T-helper 22 cell (primary cell): ENCODE measurements around the gene PRSS38.

Experiments used
- DNase-seq: peaks from one replicate; pipeline ENCODE4 v3.0.0-alpha.2; 2020; ENCODE audit warnings: low read depth

Gene PRSS38

DNA sequence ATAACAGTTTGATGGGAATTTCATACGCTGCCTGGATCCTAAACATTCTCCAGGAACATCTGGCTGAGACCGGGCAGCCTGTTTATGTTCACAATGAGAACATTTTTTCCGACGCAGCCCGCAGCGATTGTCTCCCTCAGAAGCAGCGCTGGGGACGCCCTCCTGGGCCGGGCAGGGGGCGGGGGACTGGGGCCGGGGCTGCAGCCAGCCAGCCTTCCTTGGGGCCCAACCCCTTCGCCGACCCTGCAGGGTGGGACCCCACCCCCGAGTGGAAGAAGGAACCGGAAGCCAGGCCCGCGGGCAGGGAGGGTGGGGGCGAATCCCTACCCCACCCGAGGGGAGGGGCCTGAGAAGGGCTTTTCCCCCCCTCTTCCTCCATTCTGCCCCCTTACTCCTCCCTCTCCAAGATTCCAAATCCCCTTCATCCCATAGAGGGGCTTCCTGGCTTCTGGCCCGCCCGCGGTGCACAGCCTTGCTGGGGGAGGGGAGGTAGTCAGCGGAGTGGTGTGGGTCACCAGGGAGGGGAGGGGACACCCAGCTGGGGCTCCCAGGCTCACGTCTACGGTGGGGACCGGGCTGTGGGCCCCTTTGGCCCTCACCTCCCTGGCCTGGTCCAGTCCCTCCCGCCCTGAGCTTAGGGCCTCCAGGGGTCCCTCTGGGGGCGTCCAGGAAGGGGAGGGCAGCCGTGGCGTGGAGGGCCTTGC is 71.7 kb downstream of the PRSS38 start:
- DNase-seq = no peak

DNA sequence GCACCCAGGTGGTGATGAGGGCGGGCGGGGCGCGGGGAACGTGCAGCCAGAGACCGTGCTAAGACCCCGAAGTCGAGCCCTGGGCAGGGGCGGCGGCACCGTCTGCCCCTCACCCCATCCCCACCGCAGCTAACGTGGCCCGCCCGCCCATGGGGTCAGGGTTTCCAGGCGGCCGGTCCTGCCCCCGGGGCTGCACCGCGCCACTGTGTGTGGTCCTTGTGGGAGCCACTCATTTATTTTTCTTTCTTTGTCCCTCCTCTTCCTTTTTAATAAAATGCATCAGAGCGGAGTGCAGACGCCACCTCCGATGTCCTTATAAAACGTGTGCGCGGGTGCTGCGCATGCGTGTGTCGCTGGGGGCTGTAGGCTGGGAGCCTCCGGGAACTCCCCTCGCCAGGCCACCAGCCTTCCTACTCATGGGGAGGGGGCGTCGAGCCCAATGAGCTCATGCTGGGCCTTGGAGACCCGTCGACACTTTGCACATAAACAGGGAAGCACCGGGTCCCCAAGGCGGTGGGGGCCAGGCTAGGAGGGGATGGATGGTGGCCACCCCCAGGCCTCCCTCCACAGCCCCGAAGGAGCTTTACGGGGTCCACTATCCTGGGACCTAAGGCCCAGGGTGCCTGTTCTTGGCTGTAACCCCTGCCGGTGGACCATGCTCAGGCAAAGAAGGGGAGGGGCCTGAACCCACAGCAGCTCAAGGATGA is 72.4 kb downstream of the PRSS38 start:
- no peak for DNase-seq

DNA sequence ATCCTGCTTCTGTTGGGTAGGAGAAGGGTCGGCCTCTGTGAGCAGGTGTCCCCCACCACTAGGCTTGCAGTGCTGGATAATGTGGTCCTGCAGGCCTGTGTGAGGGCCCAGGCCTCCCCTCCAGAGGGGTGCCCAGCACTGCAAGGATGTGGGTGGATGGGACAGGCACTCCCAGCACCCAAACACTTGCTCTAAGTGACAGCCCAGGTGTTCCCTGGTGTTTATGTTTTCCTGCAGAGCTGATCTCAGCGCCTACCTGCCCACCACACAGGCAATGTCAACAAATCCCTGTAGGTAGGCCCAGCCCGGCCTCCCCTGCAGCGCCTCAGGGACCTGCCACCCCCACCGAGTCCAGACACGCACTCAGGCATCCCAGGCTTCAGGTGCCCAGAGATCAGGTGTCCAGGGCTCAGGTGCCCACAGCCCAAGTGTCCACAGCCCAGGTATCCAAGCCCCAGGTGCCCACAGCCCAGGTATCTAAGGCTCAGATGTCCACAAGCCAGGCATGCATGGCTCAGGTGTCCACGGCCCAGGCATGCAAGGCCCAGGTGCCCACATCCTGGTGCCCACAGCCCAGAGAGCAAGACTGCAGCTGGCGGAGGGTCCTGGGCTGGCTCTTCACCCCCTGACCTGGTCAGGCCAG is 73.0 kb downstream of the PRSS38 start:
- no peak for DNase-seq

DNA sequence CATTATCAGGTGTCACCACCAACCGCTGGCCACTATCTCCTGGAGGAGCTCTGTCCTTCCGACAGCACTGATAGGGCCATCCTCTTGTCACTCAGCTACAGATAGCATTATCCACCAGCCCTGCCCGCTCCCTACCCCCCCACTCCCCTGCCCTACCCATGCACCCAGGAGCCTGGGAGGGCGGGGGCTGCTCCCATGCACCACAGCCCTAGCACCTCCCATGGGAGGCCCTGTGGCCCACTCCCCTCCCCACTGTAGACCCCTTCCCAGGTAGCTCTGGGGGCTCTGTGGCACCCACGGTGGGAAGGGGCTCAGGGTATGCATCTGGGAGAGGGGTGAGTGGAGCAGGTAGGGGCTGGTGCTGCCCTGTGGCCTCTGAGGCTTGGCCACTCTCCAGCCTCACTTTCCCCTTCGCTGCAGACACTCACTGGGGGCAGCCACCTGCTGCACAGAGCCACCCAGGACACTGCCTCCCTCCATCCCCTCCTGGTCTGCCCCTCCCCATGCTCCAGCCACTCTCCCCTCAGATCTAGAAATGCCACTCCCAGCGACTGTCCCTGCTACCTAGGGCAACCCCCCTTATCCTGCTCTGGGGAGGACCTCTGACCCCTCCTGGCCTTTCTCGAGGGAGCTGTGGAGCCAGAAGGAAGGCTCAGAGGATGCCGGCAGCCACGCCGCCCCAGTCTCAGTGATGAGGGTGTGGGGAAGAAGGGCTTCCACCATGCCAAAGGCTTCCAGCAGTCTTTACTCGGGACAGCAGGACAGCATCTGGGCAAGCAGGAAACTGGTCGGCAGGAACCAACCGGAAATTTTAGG is 73.8 kb downstream of the PRSS38 start:
- DNase-seq = no peak

DNA sequence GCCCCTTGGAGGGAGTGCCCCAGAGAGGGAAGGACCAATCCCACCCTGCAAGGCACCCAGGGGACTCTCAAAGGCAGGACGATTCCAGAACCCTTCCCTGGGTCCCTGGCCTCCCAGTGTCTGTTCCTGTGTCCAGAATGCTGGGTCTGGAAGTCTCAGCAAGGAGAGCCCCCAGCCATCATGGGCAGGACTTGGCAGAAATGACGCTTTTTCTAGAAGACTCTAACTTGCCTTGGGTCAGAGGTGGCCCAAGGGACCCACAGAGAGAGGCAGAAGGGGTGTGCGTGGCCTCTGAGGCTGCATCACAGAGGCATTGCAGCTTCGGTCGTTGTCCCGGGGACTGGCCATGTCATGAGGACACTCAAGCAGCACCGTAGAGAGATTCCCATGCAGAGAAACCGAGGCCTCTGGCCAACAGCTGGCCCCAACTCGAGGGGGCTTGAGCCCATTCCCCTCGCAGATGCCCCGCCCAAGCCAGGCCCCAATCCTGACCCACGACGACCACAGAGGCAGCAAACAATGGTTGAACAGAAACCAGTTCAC is 74.5 kb downstream of the PRSS38 start:
- no peak for DNase-seq

DNA sequence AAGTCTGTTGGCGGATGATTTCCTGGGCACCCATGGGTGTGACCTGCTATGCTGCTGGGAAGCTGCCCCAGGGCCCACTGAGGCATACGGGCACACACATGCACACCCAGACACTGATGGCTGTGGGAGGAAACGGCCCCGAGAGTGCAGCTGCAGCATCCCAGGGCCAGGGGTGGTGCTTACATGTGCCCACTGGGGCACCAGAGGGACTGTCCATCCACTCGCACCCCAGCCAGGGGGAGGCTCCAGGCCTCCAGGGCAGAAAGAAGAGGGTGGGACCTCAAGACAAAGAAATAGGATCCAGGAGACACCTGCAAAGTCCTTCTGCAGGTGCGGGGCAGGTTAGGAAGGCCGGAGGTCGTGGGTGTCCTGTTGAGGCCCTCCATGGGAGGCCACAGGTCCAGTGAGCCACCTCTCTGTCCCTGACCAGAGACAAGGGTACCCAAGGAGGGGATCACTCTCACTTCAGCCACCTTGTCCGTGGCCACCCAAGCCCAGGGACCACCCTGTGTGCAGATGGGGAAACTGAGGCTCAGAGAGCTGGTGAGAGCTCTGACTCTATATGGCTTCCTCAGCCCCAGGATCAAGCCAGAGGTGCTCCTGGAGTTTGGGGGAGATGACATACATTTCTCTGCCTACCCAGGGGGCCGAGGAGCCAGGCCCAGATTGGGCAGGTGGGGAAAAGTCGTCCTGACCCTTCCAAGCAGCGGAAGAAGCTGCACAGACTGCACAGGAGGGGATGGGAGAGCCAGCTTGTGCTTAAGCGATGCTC is 75.2 kb downstream of the PRSS38 start:
- no peak for DNase-seq

DNA sequence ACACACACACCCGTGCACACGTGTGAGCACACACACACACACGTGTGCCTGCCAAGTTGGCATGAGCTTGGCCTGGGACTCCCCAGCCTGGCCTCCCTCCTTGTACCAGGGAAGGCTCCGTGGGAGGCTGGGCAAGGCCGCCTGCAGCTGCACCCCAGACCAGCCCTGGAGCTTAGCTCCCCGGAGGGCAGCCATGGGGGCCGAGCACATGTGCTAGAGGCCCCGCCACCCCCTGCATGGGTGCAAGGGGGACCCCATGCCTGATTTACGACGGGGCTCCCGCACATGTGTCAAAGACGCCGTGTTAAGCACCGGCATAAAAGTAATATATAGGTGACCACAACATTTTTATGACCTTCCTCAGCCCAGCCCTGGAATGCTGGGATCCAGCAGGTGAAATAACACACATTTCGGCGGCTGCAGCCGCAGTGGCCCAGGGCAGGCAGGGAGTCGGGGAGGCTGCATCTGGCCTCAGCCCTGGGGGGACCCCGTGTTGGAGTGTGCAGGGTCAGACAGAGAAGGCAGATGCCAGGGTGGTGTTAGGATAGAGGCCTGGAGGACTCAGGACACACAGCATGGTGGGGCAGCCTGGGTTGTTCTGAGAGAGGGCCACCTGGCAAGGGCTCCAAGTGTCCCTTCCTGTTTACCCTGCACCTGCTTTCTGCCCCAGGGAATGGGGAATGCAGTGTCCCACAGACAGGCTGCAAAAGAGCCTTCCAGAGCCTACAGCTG is 75.9 kb downstream of the PRSS38 start:
- DNase-seq = no peak

DNA sequence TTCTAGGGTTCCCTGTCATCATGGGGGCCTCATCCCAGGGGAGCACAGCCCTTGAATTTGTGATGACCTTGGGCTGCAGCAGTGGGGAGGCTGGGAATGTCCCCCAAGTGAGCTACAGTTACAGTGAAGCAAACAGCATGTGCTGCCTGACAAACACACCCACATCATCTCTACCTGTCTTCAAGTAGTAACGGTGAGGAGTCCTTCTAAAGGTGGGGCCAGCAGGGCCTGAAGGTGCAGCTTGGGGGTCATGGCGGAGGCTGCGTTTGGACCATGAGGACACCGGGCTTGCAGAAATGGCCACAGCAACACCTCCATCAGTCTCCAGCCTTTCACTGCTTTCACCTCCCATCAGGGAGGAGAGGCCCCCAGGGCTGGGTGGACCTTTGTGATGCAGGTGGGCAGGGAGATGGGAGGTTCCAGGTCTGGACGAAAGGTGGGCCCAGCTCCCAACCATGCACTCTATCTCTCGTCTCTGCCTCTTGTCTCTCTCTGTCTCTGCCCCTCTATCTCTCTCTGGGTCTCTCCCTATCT is 76.5 kb downstream of the PRSS38 start:
- DNase-seq = no peak

DNA sequence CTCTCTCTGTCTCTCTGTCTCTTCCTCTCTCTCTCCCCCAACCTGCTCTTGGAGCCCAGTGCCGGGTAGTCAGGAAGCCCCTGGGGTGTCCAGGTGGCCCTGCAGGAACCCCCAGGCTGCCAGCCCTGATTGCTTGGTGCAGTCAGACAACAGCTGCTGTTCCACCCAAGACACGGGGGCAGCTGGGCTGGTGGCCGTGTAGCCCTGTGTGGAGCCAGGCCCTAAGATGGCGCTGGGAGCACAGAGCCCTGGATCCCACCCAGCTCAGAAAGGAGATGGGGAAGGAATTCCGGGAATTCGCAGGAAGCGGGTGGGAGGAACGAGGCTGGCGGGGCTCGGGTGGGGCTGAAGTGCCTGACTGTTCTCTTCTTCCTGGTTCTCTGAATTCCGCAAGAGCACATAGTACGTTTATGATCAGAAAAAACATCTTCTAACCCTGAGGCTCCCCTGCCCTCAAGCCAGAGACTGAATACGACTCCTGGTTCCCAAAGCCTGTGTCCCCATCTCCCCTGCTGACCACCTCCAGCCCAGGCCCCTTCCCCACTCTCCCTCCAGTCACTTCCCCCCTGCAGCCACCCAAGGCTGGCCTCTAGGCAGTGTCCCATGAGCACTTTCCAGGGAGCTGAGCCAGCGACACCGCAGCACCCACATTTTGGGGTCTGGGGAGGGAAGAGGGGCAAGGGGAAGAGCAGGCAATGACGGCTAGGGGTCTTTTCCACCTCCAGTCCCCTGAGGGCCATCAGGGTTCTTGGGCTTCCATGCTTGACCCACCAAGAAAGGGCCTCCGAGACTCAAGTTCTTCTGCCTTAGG is 77.2 kb downstream of the PRSS38 start:
- no peak for DNase-seq

DNA sequence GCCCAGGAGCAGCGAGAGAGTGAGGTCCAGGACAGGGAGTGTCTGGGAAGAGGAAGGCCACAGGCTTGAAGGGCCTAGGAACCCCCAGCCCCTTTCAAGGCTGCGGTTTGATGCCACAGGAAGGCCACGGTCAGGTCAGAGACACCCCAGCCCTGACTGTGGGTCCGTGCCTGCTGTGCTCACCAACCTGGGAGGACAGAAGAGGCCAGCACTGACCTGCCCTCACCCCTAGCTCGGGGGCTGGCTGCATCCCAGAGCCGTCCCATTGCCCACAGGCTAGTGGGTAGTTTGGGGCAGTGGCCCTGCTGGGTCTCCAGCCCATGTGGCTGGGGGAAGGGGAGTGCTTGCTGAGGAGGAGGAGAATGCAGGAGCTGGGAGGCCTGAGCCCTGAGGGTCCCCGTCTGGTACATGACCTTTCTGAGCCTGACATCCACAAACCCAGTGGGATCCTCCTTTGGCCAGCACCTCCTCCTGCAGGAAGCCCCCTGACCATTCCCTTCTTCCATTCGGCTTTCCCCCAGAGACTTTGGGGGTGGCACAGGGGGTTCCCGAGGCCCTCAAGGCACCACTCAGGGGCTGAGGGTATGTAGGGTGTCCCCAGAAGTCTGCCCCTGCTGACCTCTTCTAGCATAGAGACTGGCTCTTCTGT is 77.9 kb downstream of the PRSS38 start:
- DNase-seq = no peak

DNA sequence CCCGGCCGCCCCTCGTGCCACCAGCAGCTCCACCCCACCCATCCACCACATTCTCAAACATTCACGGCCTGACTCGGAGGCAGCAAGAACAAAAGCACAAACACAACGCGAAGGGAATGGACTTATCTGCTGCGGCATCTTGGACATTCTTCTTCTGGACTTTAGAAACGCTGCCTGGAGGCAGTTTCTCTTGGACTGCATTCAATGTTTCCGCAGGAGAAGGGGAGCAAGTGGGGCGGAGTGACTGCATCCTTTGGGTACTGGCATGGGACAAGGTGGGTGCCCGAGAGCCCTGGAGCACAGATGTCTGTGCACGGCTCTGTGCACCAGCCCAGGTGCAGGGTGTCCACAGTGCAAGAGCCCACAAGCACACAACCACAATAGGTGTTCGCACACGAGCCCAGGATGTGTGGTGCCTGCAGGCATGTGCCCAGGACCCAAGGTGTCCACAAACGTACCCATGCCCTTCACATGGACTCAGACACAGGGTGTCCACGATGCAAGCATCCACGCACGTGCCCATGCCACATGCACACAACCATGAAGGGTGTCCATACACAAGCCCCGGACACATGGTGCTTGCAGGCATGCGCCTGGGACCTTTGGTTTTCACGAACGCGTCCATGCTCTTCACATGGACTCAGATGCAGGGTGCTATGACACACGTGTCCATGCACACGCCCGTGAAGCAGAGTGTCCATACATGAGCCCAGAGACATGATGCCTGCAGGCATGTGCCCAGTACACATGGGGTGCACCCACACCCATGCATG is 78.7 kb downstream of the PRSS38 start:
- no peak for DNase-seq

DNA sequence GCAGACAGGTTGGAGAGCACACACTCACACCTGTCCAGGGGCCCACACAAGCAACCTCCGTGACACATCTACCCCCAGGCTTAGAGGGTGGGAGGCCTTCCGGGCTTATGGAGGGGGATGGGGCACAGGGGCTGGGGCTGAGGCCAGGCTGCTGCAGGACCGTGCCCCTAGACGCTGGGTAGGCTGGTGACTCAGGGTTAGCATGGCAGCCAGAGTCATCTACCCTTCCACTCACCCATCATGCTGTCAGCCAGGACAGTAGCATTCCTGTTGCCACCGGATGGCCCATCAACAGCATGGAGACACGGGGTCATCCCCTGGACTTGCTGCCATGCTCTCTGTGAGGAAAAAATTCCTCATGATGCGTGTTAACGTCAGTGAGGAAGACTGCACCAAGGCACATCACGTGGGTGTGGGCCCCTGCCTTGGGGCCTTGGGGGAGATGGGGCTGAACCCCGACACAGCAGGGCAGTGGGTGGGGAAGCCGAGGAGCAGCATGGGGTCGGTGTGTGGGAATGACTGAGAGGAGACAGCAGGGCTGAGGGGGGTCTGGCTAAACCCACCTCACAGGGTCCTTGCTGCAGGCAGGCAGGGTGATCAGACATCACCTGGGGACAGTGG is 79.5 kb downstream of the PRSS38 start:
- no peak for DNase-seq
